Stimulated activated CD8-positive, alpha-beta memory T cell treated with anti-CD3 and anti-CD28 coated beads, Interleukin-7, amount 100 ng/mL, for 1 hour (primary cell): ENCODE measurements around the gene CHID1.

Source experiments
- DNase-seq, 2 donors: peaks; one replicate each; pipeline ENCODE4 v3.0.0-alpha.2; 2020; ENCODE audit warnings: low read depth in 2 of 2

The CHID1 gene

GRCh38 chr11:836700-837099 lies 73.9 kb downstream of the CHID1 start:
- no peak for DNase-seq

GRCh38 chr11:836274-836673 lies 74.3 kb downstream of the CHID1 start:
- DNase-seq: no peak

- no peak for DNase-seq
These were observed 76.0 kb downstream of the CHID1 start for GRCh38 chr11:834371-835316.

GRCh38 chr11:833849-834311 lies 76.7 kb downstream of the CHID1 start:
- DNase-seq: no peak

- no peak for DNase-seq
These were observed 77.4 kb downstream of the CHID1 start for GRCh38 chr11:833114-833791.

- DNase-seq: no peak
These were observed 78.0 kb downstream of the CHID1 start, which contains the start of gene CD151 for GRCh38 chr11:832529-833113. Gene CD151 (plus strand): TSS chr11:832952. CDS start chr11:836070, 3,118 bp downstream.

- DNase-seq: no peak
These were observed 78.6 kb downstream of the CHID1 start for GRCh38 chr11:831961-832528.

GRCh38 chr11:831118-831864 lies 79.3 kb downstream of the CHID1 start:
- DNase-seq: no peak

- peak in 1 of 2 donors; percentile 41 for DNase-seq
These were observed 80.1 kb downstream of the CHID1 start for GRCh38 chr11:830295-831117.

- no peak for DNase-seq
These were observed 80.7 kb downstream of the CHID1 start for GRCh38 chr11:829847-830294.

- DNase-seq: no peak
These were observed 81.3 kb downstream of the CHID1 start for GRCh38 chr11:829176-829846.

GRCh38 chr11:828506-829175 lies 82.0 kb downstream of the CHID1 start:
- DNase-seq: no peak

GRCh38 chr11:827897-828192 lies 82.8 kb downstream of the CHID1 start, which contains the start of gene CRACR2B:
Gene CRACR2B (plus strand): TSS chr11:827919. CDS start chr11:828608, 689 bp downstream.
- no peak for DNase-seq

- no peak for DNase-seq
These were observed 83.3 kb downstream of the CHID1 start for GRCh38 chr11:827146-827896.

- DNase-seq: no peak
These were observed 83.8 kb downstream of the CHID1 start for GRCh38 chr11:826836-827145.

- DNase-seq: no peak
These were observed 84.4 kb downstream of the CHID1 start for GRCh38 chr11:826227-826621.

GRCh38 chr11:825366-826226 lies 85.0 kb downstream of the CHID1 start:
- DNase-seq: no peak

- no peak for DNase-seq
These were observed 85.7 kb downstream of the CHID1 start for GRCh38 chr11:824942-825341.
